ENCODE results near the gene SLC9C2. TPM values are rescaled to one million over a fixed set of nuclear protein-coding genes. Genes with fewer than 3 reads are reported as not detected.
"Not testable (repeated sequence)": the region's sequence is repeated elsewhere in the genome, so short reads cannot be mapped to it uniquely, and the experiment has no call there.

SLC9C2 gene
- total RNA-seq, 1 donor from 2014 or later, result 1.2 TPM

- peaks cover 9% of the 10 kb centered on the region for H3K4me1 Mint-ChIP-seq
- H3K9me3 Mint-ChIP-seq, result peaks cover 7% of the 10 kb centered on the region
- TF ChIP-seq CTCF (IDR thresholded peaks at IDR 0.05; ENCODE audit: unreplicated experiment), result no peak
- no peaks in the 10 kb centered on the region for H3K27me3 Mint-ChIP-seq (ENCODE audit: low read depth)
- no peak for DNase-seq (ENCODE audit: low spot score in 2 of 2, unreplicated experiment in 2 of 2)
- no peak overlapping the region for H3K27ac Mint-ChIP-seq
- H3K36me3 Mint-ChIP-seq, result no peaks in the 10 kb centered on the region
- no peak overlapping the region for H3K4me3 Mint-ChIP-seq
These were observed 99.5 kb downstream of the SLC9C2 start for GRCh38 chr1:173503391-173503790.

GRCh38 chr1:173502104-173502503, 100.8 kb downstream of the SLC9C2 start:
- no peak overlapping the region for H3K4me3 Mint-ChIP-seq
- H3K27me3 Mint-ChIP-seq (ENCODE audit: low read depth), result no peaks in the 10 kb centered on the region
- H3K9me3 Mint-ChIP-seq, result peaks cover 9% of the 10 kb centered on the region
- H3K27ac Mint-ChIP-seq, result no peak overlapping the region
- DNase-seq (ENCODE audit: low spot score in 2 of 2, unreplicated experiment in 2 of 2), result no peak
- no peak for TF ChIP-seq CTCF (IDR thresholded peaks at IDR 0.05; ENCODE audit: unreplicated experiment)
- peaks cover 2% of the 10 kb centered on the region for H3K4me1 Mint-ChIP-seq
- H3K36me3 Mint-ChIP-seq, result no peaks in the 10 kb centered on the region

GRCh38 chr1:173499729-173500128, 103.1 kb downstream of the SLC9C2 start:
- H3K27me3 Mint-ChIP-seq (ENCODE audit: low read depth), result no peaks in the 10 kb centered on the region
- H3K27ac Mint-ChIP-seq, result no peak overlapping the region
- H3K36me3 Mint-ChIP-seq, result no peaks in the 10 kb centered on the region
- TF ChIP-seq CTCF (IDR thresholded peaks at IDR 0.05; ENCODE audit: unreplicated experiment), result no peak
- no peak overlapping the region for H3K4me3 Mint-ChIP-seq
- no peak for DNase-seq (ENCODE audit: low spot score in 2 of 2, unreplicated experiment in 2 of 2)
- H3K4me1 Mint-ChIP-seq, result no peaks in the 10 kb centered on the region
- peaks cover 24% of the 10 kb centered on the region for H3K9me3 Mint-ChIP-seq

GRCh38 chr1:173496757-173497320, 106.0 kb downstream of the SLC9C2 start:
- DNase-seq (ENCODE audit: low spot score in 2 of 2, unreplicated experiment in 2 of 2), result no peak
- Mint-ChIP-seq H3K9me3 (peaks cover 39% of the 10 kb centered on the region), H3K36me3 (no peaks in the 10 kb centered on the region), H3K27ac (no peak overlapping the region), H3K27me3 (ENCODE audit: low read depth) (no peaks in the 10 kb centered on the region), H3K4me1 (no peaks in the 10 kb centered on the region), H3K4me3 (no peak overlapping the region)
- TF ChIP-seq CTCF (IDR thresholded peaks at IDR 0.05; ENCODE audit: unreplicated experiment), result no peak

- H3K27me3 Mint-ChIP-seq (ENCODE audit: low read depth), result no peaks in the 10 kb centered on the region
- no peak overlapping the region for H3K27ac Mint-ChIP-seq
- no peaks in the 10 kb centered on the region for H3K4me1 Mint-ChIP-seq
- no peak overlapping the region for H3K4me3 Mint-ChIP-seq
- H3K9me3 Mint-ChIP-seq, result peaks cover 39% of the 10 kb centered on the region
- no peak for TF ChIP-seq CTCF (IDR thresholded peaks at IDR 0.05; ENCODE audit: unreplicated experiment)
- DNase-seq (ENCODE audit: low spot score in 2 of 2, unreplicated experiment in 2 of 2), result no peak
- no peaks in the 10 kb centered on the region for H3K36me3 Mint-ChIP-seq
These were observed 107.1 kb downstream of the SLC9C2 start for GRCh38 chr1:173495609-173496267.

GRCh38 chr1:173493125-173493524, 109.7 kb downstream of the SLC9C2 start:
- H3K4me1 Mint-ChIP-seq; DNase-seq (ENCODE audit: low spot score in 2 of 2, unreplicated experiment in 2 of 2); H3K27me3 Mint-ChIP-seq (ENCODE audit: low read depth); H3K27ac Mint-ChIP-seq; H3K4me3 Mint-ChIP-seq: not testable (repeated sequence)
- Mint-ChIP-seq H3K36me3 (peaks cover 20% of the 10 kb centered on the region), H3K9me3 (peaks cover 32% of the 10 kb centered on the region)

Measured in mesothelial cell of epicardium (in vitro differentiated cells).